ENCODE results near the gene RALB.
"Not testable (repeated sequence)": the region's sequence is repeated elsewhere in the genome, so short reads cannot be mapped to it uniquely, and the experiment has no call there.

The RALB gene

DNA sequence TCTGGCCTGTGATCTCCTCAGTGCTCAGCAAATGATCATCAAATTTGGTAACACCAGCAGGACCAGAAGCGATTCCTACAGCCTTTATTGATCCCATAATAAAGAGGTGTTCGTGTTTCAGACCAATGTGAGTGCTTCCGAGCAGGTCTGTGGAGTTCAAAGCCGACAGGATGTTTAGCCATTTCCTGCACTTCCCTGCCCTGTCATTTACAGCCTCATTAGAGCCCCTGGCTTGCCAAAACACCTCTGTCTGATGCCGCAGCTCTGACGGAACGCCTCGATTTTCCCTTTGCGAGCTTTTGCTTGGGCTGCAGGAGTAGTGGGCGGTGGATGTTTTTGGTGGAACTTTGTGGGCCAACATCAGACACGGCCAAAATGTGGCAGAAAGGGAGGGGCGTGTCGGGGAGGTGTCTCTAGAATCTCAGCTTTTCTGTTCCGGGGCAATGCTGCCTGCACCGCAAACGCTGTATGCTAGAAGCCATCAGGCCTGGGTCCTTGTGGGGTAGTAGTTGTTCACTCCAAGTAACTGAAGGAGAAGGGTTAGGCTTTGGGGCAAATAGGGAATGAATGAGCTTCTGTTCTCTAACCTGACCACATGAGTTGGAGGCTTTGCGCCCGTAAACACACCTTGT lies 67.2 kb downstream of the RALB start:
- Histone ChIP-seq H3K79me2 (ENCODE audit: control insufficient read depth, low read length) (no peaks in the 10 kb centered on the region), H3K4me3 (ENCODE audit: low read length) (no peak overlapping the region), H3K27ac (ENCODE audit: low read depth, low read length) (no peak overlapping the region), H3K4me2 (ENCODE audit: low read length) (no peak overlapping the region), H3K9me3 (ENCODE audit: control insufficient read depth, insufficient read depth, low read length) (no peaks in the 10 kb centered on the region), H3F3A (ENCODE audit: control insufficient read depth, insufficient read depth) (no peaks in the 10 kb centered on the region), H3K4me1 (ENCODE audit: control insufficient read depth, low read length) (peaks cover 8% of the 10 kb centered on the region), H3K27me3 (ENCODE audit: control insufficient read depth, low read length) (no peaks in the 10 kb centered on the region; the same call in 1 of the 2 replicates), H4K20me1 (ENCODE audit: control insufficient read depth, insufficient read depth, low read depth, low read length) (no peaks in the 10 kb centered on the region), H3K36me3 (ENCODE audit: control insufficient read depth, low read length) (no peaks in the 10 kb centered on the region), H3K9me2 (replicated peaks; ENCODE audit: control insufficient read depth, low read length) (no peaks in the 10 kb centered on the region)
- TF ChIP-seq EZH2phosphoT487 (IDR thresholded peaks at IDR 0.05; ENCODE audit: borderline replicate concordance, low read length) (no peak), CTCF (IDR thresholded peaks at IDR 0.05; ENCODE audit: low read depth, low read length, poor library complexity, severe bottlenecking) (no peak)

DNA sequence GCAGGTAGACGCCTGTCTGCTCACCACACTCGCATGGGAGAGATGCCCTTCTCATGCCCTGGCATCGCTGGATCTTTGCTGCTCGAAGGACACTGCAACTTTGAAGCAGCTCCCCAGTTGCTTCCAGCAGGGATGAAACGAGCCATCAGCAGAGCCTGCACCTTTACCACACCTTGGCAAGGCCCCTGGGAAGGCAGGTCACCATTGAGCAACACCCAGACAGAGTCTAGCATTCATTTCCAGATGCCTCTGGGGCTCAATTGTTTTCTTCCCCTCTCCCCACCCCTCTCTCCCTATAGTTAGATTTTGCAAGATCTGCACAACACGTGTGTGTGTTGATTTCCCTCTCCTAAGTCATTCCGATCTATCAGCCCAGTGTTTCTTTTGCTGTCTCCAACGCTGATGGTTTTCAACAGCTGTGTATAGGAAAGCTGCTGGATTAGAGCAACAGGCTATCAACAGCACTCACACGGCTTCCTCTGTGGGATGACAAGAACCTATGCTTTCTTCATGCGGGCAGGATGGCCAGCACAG lies 67.7 kb downstream of the RALB start:
- Histone ChIP-seq H3K36me3 (ENCODE audit: control insufficient read depth, low read length) (no peaks in the 10 kb centered on the region), H3K4me3 (ENCODE audit: low read length) (no peak overlapping the region), H3K9me2 (replicated peaks; ENCODE audit: control insufficient read depth, low read length) (no peaks in the 10 kb centered on the region), H3F3A (ENCODE audit: control insufficient read depth, insufficient read depth) (no peaks in the 10 kb centered on the region), H3K27ac (ENCODE audit: low read depth, low read length) (no peak overlapping the region), H3K4me2 (ENCODE audit: low read length) (no peak overlapping the region), H4K20me1 (ENCODE audit: control insufficient read depth, insufficient read depth, low read depth, low read length) (no peaks in the 10 kb centered on the region), H3K27me3 (ENCODE audit: control insufficient read depth, low read length) (no peaks in the 10 kb centered on the region; the same call in 1 of the 2 replicates), H3K79me2 (ENCODE audit: control insufficient read depth, low read length) (no peaks in the 10 kb centered on the region), H3K4me1 (ENCODE audit: control insufficient read depth, low read length) (peaks cover 8% of the 10 kb centered on the region), H3K9me3 (ENCODE audit: control insufficient read depth, insufficient read depth, low read length) (no peaks in the 10 kb centered on the region)
- TF ChIP-seq CTCF (IDR thresholded peaks at IDR 0.05; ENCODE audit: low read depth, low read length, poor library complexity, severe bottlenecking) (no peak), EZH2phosphoT487 (IDR thresholded peaks at IDR 0.05; ENCODE audit: borderline replicate concordance, low read length) (no peak)

DNA sequence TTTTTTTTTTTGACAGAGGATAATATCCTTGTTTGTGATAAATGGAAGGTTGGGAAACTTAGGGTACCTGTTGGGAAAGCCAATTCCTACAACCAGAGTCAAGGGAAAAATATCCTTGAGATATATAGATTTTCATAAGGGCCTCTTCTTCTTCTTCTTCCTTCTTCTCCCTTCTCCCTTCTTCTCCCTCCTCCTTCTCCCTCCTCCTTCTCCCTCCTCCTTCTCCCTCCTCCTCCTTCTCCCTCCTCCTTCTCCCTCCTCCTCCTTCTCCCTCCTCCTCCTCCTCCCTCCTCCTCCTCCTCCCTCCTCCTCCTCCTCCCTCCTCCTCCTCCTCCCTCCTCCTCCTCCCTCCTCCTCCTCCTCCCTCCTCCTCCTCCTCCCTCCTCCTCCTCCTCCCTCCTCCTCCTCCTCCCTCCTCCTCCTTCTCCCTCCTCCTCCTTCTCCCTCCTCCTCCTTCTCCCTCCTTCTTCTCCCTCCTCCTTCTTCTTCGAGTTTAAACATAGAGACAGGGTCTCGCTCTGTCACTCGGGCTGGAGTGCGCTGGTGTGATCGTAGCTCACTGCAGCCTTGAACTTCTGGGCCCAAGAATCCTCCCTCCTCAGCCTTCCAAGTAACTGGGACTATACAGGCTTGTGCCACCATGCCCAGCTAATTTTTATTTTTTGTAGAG lies 68.4 kb downstream of the RALB start:
- not testable (repeated sequence) for H3K4me1 ChIP-seq (ENCODE audit: control insufficient read depth, low read length); H3K36me3 ChIP-seq (ENCODE audit: control insufficient read depth, low read length); H4K20me1 ChIP-seq (ENCODE audit: control insufficient read depth, insufficient read depth, low read depth, low read length); H3F3A ChIP-seq (ENCODE audit: control insufficient read depth, insufficient read depth); H3K4me2 ChIP-seq (ENCODE audit: low read length); H3K79me2 ChIP-seq (ENCODE audit: control insufficient read depth, low read length); H3K9me3 ChIP-seq (ENCODE audit: control insufficient read depth, insufficient read depth, low read length); H3K27me3 ChIP-seq (ENCODE audit: control insufficient read depth, low read length); H3K27ac ChIP-seq (ENCODE audit: low read depth, low read length); H3K4me3 ChIP-seq (ENCODE audit: low read length); H3K9me2 ChIP-seq (replicated peaks; ENCODE audit: control insufficient read depth, low read length)

DNA sequence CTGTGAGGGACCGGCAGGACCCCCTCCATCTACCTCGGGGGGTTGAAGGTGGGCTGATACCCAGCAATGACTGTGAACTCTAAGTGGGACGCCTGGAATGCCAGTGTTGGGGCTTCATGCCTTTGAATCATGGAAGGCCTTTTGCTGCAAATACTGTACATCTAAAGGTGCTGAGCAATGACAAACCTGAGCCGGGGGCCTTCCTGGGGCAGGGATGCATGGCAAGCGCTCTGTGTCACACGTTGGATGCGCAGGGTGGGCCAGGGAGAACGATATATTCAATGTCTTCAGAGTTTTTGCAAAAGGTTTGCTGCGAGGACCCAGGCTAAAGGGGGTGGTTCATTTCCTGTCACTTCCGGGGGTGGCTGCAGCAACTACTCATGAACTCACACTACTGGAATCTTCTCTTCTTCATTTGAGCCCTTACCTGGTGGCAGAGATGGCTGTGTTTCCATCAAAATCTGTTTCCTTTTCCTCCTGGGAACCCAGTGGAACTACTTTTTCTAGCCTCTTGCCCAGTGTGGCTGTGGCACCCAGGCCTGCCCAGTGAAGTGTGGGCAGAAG lies 69.2 kb downstream of the RALB start:
- Histone ChIP-seq H3K27me3 (ENCODE audit: control insufficient read depth, low read length) (no peaks in the 10 kb centered on the region; the same call in 1 of the 2 replicates), H3K4me1 (ENCODE audit: control insufficient read depth, low read length) (peaks cover 8% of the 10 kb centered on the region), H3K36me3 (ENCODE audit: control insufficient read depth, low read length) (no peaks in the 10 kb centered on the region), H3K4me3 (ENCODE audit: low read length) (no peak overlapping the region), H3F3A (ENCODE audit: control insufficient read depth, insufficient read depth) (no peaks in the 10 kb centered on the region), H3K79me2 (ENCODE audit: control insufficient read depth, low read length) (no peaks in the 10 kb centered on the region), H4K20me1 (ENCODE audit: control insufficient read depth, insufficient read depth, low read depth, low read length) (no peaks in the 10 kb centered on the region), H3K4me2 (ENCODE audit: low read length) (no peak overlapping the region), H3K9me3 (ENCODE audit: control insufficient read depth, insufficient read depth, low read length) (no peaks in the 10 kb centered on the region), H3K9me2 (replicated peaks; ENCODE audit: control insufficient read depth, low read length) (no peaks in the 10 kb centered on the region), H3K27ac (ENCODE audit: low read depth, low read length) (no peak overlapping the region)
- TF ChIP-seq EZH2phosphoT487 (IDR thresholded peaks at IDR 0.05; ENCODE audit: borderline replicate concordance, low read length) (no peak), CTCF (IDR thresholded peaks at IDR 0.05; ENCODE audit: low read depth, low read length, poor library complexity, severe bottlenecking) (no peak)
